Gastroesophageal sphincter (tissue), 4 donors: ENCODE data around the gene ZMIZ2. TPM values are rescaled to one million over a fixed set of nuclear protein-coding genes. Genes with fewer than 3 reads are reported as not detected.
A peak's percentile ranks its signal among the peaks of the same experiment; 100 is the strongest.

ENCODE experiments used
- ATAC-seq: fragments of 150-250 bp; one replicate; pipeline ENCODE4 v1.9.1; 2016; ENCODE audit warnings: mild to moderate bottlenecking, moderate library complexity
- H3K27ac ChIP-seq, 4 donors: fragments of 200-600 bp; sonication (generic) in 3 of 4; 1 replicate in 3 of 4; 2 replicates in 1 of 4; pipeline ENCODE4 v1.5.1; 2016 to 2019
- H3K27me3 ChIP-seq: fragments of 200-600 bp; sonication (generic); one replicate; pipeline ENCODE4 v1.5.1; 2019
- H3K36me3 ChIP-seq, 2 donors: fragments of 200-600 bp; sonication (generic); one replicate each; pipeline ENCODE4 v1.5.1; 2019; ENCODE audit warnings: control low read depth in 1 of 2
- H3K4me1 ChIP-seq, 3 donors: fragments of 200-600 bp; sonication (generic); 1 replicate in 2 of 3; 2 replicates in 1 of 3; pipeline ENCODE4 v1.5.1; 2016 to 2019; ENCODE audit warnings: control low read depth in 2 of 3
- H3K4me3 ChIP-seq, 2 donors: fragments of 200-600 bp; sonication (generic); one replicate each; pipeline ENCODE4 v1.5.1; 2019; ENCODE audit warnings: mild to moderate bottlenecking in 1 of 2, moderate library complexity in 1 of 2
- H3K9me3 ChIP-seq, 3 donors: fragments of 200-600 bp; sonication (generic); one replicate each; pipeline ENCODE4 v1.5.1; 2017 to 2019; ENCODE audit warnings: control low read depth in 2 of 3
- CTCF ChIP-seq, 4 experiments: fragments of 200-600 bp in 2 of 4; fragments of 450-650 bp in 2 of 4; sonication (generic) in 1 of 4; IDR thresholded peaks; one replicate each; pipeline ENCODE4 v1.5.1; 2017 to 2019; ENCODE audit warnings: antibody characterized with exemption in 4 of 4, mild to moderate bottlenecking in 2 of 4, moderate library complexity in 2 of 4
- EP300 ChIP-seq: sonication (generic); formaldehyde crosslinking; IDR thresholded peaks from one replicate; pipeline ENCODE4 v1.6.1; 2017; ENCODE audit warnings: antibody characterized with exemption, mild to moderate bottlenecking
- POLR2A ChIP-seq, 2 donors: fragments of 450-650 bp; IDR thresholded peaks; one replicate each; pipeline ENCODE4 v1.6.1; 2017; ENCODE audit warnings: antibody characterized with exemption in 2 of 2, mild to moderate bottlenecking in 2 of 2, moderate library complexity in 1 of 2
- POLR2AphosphoS5 ChIP-seq: sonication (generic); formaldehyde crosslinking; IDR thresholded peaks from one replicate; pipeline ENCODE4 v1.6.1; 2017; ENCODE audit warnings: antibody characterized with exemption
- WGBS, 2 donors: methylation state at CpG; one replicate each; pipeline ENCODE4 v1.1.5; 2018; ENCODE audit warnings: low coverage in 1 of 2; 5-methylcytosine and 5-hydroxymethylcytosine counted together
- total RNA-seq, 4 donors: library from RNA; depleted of rRNA; stranded (reverse); fragments of >200 nt; gene quantifications; one replicate each; pipeline ENCODE4 v1.1.0, GENCODE V29; 2016

ZMIZ2 gene
- total RNA-seq, 4 donors from 2014 or later: 12.7 to 28.0 (median 20.5) TPM

GRCh38 chr7:44766416-44766801 is 17.8 kb downstream of the ZMIZ2 start:
- Histone ChIP-seq H3K27me3 (no peaks in the 10 kb centered on the region), H3K27ac (peak overlapping the region in 1 of 4 donors; percentile 84), H3K4me3 (no peak overlapping the region), H3K36me3 (peaks cover 0 to 66% of the 10 kb centered on the region in 2 donors), H3K9me3 (no peaks in the 10 kb centered on the region), H3K4me1 (peaks cover 0 to 57% (median 35%) of the 10 kb centered on the region in 3 donors)
- TF ChIP-seq POLR2A (IDR thresholded peaks at IDR 0.05) (no peak), EP300 (no peak), CTCF (IDR thresholded peaks at IDR 0.05) (no peak), POLR2AphosphoS5 (no peak)
- 92% methylated on average over 4 of the region's 11 CpGs; no CpG with 5 or more reads in 1 of the 2 donors for WGBS, 2 donors
- ATAC-seq: no peak

- peak overlapping the region; percentile 21 to 84 (median 82) for H3K27ac ChIP-seq
- ATAC-seq: no peak
- 60% methylated on average over 3 of the region's 19 CpGs; no CpG with 5 or more reads in 1 of the 2 donors for WGBS, 2 donors
- H3K4me3 ChIP-seq: no peak overlapping the region
- H3K27me3 ChIP-seq: no peaks in the 10 kb centered on the region
- H3K9me3 ChIP-seq: no peaks in the 10 kb centered on the region
- H3K4me1 ChIP-seq: peaks cover 0 to 48% (median 35%) of the 10 kb centered on the region in 3 donors
- H3K36me3 ChIP-seq: peaks cover 0 to 57% of the 10 kb centered on the region in 2 donors
- TF ChIP-seq POLR2A (IDR thresholded peaks at IDR 0.05) (no peak), CTCF (IDR thresholded peaks at IDR 0.05) (no peak), EP300 (no peak), POLR2AphosphoS5 (no peak)
Measured at GRCh38 chr7:44767134-44767911, 18.7 kb downstream of the ZMIZ2 start.

- Histone ChIP-seq H3K9me3 (no peaks in the 10 kb centered on the region), H3K4me3 (peak overlapping the region in 1 of 2 donors; percentile 24), H3K27me3 (no peaks in the 10 kb centered on the region), H3K27ac (peak overlapping the region; percentile 21 to 84 (median 82)), H3K4me1 (peaks cover 0 to 41% (median 35%) of the 10 kb centered on the region in 3 donors), H3K36me3 (peaks cover 0 to 49% of the 10 kb centered on the region in 2 donors)
- 24% methylated on average over 6 of the region's 12 CpGs; no CpG with 5 or more reads in 1 of the 2 donors for WGBS, 2 donors
- ATAC-seq: peak; percentile 73
- peak; percentile 2 for TF ChIP-seq POLR2AphosphoS5
- TF ChIP-seq EP300: no peak
Measured at GRCh38 chr7:44767912-44768627, 19.4 kb downstream of the ZMIZ2 start.

- Histone ChIP-seq H3K36me3 (peaks cover 0 to 42% of the 10 kb centered on the region in 2 donors), H3K9me3 (no peaks in the 10 kb centered on the region), H3K27ac (peak overlapping the region; percentile 7 to 84 (median 82)), H3K27me3 (no peaks in the 10 kb centered on the region), H3K4me1 (peaks cover 0 to 41% (median 35%) of the 10 kb centered on the region in 3 donors), H3K4me3 (peak overlapping the region in 1 of 2 donors; percentile 24)
- no peak for TF ChIP-seq POLR2AphosphoS5
- TF ChIP-seq CTCF (IDR thresholded peaks at IDR 0.05): no peak
- TF ChIP-seq POLR2A (IDR thresholded peaks at IDR 0.05): no peak
- TF ChIP-seq EP300: no peak
- ATAC-seq: no peak
- WGBS, 2 donors: 15% methylated on average over 4 of the region's 11 CpGs; no CpG with 5 or more reads in 1 of the 2 donors
Measured at GRCh38 chr7:44768628-44769371, 20.2 kb downstream of the ZMIZ2 start.

- peak overlapping the region; percentile 7 to 84 (median 82) for H3K27ac ChIP-seq
- no peaks in the 10 kb centered on the region for H3K9me3 ChIP-seq
- 30 to 61% methylated on average over 2 of the region's 8 CpGs for WGBS, 2 donors
- H3K4me3 ChIP-seq: peak overlapping the region in 1 of 2 donors; percentile 21
- H3K27me3 ChIP-seq: no peaks in the 10 kb centered on the region
- peak; percentile 17 for ATAC-seq
- H3K4me1 ChIP-seq: peaks cover 0 to 41% (median 35%) of the 10 kb centered on the region in 3 donors
- TF ChIP-seq EP300: no peak
- TF ChIP-seq POLR2AphosphoS5: no peak
- H3K36me3 ChIP-seq: peaks cover 0 to 36% of the 10 kb centered on the region in 2 donors
Measured at GRCh38 chr7:44769376-44769775, 20.7 kb downstream of the ZMIZ2 start.
